Activated gamma-delta T cell treated with Interleukin-2 at 50 U/mL for 16 hours (primary cell): Measurements from ENCODE around the gene MRGPRD.

Experiments used
- DNase-seq: peaks from one replicate; pipeline ENCODE4 v3.0.0-alpha.2; 2020

Gene MRGPRD

DNA sequence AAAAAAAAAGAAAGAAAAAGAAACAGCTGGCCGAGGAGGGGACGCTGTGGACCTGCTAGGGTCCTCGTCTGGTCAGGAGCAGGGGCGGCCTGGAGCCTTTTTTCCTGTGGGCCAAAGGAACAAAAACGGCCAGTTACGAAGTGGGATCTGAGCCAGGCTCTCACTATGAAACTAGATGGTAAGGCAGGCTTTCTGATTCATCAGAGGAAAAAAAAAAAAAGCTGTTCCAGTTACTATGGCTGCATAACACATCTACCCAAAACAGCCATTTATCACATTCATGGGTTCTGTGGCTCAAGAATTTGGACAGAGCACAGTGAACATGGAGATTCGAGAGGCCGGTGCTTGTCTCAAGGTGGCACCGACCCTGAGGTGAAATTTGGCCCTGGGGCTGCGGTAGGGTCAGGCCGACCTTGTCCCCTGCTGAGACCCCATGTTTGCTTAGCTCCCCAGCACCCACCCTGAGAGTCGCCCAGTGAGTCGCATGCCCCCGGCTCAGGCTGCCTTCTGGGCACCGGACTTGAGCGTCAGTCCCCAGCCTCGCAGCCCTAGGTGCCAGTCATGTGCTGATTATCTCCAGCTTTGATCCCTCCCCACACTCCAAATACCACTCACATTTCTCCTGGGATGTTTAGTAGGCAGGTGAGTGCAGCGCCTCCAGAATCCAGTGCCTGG lies 34.2 kb downstream of the MRGPRD start:
- DNase-seq: no peak

DNA sequence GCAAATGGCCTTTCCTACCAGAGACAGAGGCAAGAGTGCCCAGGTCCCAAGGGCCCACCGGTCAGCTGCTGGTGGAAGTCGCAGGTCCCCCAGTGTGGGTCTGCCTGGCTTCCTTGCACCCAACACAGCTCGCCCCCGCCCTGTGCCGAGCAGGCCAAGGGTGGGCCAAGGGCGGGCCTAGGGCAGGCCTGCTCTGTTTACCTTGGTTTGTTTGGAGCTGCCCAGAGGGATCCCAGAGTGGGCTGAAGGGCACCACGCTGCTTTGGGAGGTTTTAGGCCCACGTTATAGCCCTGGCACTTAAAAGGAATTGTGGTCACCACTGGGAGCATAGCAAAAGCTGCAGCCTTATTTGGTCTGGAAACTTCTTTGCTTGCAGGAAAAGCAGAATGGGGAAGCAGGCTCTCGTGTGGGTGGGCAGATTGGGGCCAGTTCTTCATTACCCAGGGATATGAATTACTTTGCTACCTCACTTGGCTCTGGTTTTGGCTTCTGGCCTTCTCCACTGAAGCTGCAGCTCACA lies 38.0 kb downstream of the MRGPRD start:
- no peak for DNase-seq

DNA sequence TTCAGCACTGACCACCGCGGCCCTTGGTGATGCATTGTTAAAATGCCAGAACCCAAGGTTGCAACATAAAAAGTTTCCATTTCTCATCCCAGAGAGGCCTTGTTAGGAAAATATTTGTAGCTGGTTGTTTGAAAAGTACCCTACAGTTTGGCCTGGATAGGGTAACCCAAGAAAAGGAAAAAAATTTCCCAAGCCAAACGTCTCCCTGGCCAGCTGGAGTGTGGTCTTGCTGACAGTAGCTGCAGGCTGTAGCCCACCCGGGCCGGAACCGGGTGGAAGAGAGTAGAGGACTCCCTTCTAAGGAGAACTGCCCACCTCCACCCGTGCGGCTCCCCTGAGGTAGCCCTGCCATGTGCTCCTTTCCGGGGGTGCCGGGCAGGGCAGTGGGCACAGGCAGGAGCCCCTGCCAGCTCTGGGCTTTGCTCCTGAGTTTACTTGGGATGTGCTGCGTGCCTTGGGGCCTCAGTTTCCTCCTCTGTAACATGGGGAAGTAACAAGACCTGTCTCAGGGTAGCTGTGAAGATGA lies 38.6 kb downstream of the MRGPRD start:
- no peak for DNase-seq

DNA sequence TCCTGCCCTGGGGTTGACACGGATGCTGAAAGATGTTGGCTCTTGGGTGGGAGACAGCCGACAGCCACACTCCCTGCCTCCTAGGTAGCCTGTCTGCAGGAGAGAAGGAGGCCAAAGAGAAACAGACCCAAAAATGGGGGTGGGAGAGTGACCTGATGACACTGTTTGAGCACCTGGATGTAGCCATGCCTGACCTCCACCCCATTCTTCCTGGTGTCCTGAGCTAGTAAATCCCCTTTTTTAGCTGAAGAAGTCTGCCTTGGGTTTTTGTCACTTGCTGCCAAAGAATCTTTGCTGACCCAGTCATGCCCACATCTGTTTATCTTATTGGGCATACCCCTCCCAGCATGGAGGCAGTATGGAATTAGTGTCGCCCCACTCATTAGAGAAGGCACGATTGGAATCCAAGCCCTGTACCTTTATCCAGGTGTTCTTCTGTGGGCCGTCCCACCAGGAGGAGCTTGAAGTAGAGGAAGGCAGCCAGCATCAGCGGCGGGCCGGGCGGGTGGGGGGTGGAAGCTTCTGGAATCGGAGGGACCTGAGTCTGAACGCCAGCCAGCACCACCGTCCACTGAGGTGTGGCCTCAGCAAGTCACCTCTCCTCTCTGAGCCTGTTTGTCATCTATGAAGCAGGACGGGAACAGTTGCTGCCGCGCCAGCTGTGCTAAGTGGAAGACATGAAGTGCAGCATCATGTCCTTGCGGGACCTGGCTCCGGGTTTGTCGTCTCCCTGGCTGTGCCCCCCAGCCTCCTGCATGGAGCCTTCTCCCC lies 39.3 kb downstream of the MRGPRD start:
- DNase-seq: no peak

DNA sequence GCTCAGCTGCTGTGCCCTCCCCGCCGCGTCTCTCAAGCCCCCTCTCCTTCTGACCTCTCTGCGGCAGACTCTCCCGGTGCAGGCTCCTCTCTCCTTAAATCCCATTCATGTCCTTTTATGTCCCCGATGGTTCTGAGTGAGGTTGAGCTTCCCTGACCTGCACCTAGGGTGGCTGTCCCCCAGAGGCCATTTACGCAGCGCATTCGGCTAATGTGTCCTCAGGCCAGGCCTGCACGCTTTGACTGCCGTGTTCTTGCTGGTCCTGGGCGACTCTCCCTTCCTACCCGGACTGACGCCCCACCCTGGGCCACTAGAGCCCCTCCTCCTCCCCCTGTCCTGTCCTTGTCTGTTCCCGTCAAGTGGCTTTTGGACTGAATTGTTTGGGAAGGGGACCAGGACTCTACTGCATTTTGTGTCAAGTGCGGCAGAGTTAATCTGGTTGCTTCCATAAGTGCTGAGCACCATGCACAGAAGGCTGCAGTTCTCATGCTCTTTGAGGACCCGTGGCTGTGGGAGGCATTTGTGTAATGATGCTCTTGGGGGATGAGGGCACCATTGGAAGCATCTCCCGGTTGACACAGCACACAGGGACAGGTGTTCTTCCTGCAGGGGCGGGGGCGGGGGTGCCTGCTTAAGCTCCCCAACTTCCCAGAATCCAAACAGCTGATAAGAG lies 40.0 kb downstream of the MRGPRD start:
- DNase-seq: no peak

DNA sequence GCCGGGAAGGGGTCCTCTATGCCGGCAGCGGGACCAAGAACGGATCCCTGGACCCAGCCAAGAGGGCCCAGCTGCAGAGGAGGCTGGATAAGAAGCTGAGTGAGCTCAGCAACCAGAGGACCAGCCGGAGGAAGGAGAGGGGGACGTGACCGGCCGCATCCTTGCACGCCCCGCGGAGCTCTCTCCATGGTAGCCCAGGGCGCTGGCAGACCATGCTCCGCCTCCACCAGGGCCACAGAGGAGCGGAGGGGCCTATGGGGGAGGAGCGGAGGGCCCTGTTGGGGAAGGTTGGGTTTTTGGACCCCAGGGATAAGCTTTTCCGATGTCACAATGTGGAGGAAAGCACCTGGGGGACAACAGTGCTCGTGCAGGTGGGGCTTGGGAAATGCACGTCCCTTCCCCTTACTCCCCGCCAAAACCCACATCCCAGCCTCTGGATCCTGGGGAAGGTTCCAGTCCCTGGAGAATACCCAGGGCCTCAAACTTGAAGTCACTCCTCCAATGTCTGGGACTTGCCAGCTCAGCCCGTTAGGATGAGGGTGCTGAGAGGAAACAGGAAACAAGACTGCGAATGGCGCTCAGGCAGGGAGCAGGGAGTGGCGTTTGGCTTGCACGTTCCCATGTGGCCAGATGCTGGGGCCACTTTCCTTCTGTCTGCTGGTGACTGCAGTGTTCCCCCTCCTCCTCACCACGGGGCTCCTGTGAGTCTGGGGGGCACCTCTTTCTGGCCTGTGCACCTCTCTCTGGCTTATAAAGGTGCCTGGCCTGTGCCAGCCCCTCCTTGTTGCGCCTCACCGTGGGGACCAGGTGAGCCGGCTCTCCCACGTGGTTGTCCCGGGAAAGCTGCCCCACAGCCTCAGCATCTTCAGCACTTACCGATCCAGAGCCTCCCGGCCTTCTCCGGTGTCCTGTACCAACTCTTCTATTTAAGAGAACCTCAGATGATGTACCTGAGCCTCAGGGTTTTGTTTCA lies 40.9 kb downstream of the MRGPRD start:
- no peak for DNase-seq

DNA sequence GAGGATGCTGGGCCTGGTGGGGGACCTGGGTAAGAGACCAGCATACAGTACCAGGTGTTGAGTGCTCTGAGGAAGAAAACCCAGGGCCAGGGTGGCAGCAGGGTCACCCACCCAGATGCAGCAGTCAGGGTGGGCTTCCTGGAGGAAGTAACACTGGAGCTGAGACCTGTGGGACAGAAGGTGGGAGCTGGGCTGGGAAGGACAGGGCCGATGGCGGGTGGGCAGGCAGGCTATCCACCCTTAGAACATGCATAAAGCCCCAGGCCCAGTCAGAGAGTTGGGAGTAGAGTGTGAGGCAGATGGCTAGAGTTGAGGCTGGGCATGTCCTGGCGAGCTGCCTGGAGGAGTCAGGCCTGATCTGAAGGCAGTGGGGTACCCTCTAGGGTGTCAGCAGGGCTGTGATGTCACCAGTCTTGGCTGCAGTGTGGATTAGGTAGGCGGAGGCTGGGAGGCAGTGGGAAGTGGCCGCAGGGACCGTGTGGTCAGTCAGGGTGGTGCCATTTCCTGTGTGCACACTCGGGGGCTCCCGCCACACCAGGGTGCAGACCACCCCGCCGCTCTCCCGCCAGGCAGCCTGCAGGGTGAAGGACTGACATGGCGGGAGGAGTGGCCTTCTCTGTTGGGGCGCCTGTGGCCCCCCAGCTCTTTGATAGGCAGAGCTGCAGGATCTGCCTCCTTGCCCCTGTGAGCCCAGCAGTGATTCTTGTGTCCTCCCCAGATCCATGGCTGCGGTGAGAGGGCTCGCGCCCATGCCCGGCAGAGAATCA lies 41.8 kb downstream of the MRGPRD start:
- no peak for DNase-seq

DNA sequence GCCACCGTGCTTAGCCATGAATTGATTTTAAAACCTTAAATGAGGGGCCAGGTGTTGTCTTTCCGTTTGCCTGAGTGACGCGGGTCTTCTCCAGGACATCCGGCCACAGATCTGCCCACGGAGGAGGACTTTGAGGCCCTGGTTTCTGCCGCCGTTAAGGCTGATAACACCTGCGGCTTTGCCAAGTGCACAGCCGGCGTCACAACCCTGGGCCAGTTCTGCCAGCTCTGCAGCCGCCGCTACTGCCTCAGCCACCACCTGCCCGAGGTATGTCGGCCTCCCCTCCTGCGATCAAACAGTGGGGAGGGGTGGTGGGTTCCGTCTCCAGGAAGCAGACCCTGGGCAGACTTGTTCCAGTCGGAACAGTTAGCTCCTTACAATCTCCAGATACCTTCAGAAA lies 42.7 kb downstream of the MRGPRD start:
- no peak for DNase-seq

DNA sequence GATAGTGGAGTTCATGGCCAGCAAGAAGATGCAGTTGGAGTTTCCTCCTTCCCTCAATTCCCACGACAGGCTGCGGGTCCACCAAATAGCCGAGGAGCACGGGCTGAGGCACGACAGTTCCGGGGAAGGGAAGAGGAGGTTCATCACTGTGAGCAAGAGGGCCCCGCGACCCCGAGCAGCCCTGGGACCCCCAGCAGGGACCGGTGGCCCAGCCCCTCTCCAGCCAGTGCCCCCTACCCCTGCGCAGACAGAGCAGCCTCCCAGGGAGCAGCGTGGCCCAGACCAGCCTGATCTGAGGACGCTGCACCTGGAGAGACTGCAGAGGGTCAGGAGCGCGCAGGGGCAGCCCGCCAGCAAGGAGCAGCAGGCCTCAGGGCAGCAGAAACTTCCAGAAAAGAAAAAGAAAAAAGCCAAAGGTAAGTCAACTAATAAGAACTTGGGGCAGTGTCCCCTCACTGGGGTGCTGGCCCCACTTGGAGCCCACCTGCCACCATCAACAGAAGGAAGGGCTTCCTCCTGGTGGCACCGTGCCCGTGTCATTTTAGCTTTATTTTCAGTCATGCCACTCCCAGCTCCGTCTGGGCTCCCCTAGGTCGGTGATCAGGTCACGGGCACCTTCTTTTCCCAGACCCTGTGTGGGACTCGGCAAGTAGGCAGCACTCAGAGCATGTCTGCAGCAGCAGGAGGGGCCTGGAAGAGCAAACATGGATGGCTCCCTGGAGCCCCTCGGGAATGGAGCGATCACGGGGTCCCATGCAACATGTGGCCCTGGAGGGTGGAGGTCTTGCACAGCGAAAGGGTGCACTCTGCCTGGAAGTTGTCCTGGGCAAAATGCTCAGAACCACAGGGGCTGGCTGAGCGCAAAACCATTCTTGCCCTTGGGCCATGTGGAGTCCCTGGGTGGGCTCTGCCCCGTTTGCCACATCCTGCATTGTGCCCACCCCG lies 43.8 kb downstream of the MRGPRD start:
- no peak for DNase-seq

DNA sequence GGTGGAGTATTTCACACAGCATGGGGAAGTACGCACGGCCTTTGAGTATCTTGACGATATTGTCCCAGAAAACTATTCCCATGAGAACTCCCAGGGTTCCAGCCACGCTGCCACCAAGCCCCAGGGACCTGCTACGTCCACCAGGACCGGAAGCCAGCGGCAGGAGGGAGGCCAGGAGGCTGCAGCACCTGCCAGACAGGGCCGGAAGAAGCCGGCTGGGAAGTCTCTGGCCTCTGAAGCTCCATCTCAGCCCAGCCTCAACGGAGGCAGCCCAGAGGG lies 44.5 kb downstream of the MRGPRD start:
- no peak for DNase-seq

DNA sequence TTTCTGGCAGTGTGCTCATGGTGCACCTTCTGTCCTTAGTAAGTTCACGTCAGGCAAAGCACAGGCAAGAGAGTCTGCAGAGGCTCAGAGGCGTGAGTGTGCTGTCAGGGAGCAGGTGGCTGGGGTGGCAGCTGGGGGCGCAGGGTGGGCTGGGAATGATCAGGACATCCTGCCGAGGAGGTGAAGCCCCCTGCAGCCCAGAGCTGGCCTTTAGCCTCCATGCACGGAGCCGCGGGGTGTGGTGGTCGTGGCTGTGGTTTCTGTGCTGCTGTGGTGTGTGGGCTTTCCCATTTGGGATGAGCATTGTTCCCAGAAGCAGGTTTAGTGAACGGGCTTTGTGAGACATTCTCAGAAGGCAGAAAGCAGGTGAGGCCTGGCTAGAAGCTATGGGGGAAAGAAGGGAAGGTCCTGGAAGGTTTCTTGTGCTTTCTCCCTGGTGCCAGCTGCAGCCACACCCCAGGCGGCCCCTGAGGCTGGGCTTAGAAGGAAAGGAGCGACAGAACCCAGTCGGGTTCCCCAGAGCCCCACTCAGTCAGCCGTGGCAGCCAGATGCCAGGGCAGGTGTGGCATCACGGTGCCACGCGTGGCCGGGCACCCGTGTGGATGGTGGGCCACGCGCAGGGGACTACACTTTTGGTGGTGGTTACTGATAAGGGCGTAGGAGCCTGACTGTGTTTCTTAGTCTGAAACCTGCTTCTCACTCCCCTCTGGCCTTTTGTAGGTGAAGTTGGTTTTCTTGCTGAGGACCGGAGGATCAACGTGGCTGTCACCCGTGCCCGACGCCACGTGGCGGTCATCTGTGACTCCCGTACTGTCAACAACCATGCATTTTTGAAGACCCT lies 45.0 kb downstream of the MRGPRD start:
- DNase-seq: no peak

DNA sequence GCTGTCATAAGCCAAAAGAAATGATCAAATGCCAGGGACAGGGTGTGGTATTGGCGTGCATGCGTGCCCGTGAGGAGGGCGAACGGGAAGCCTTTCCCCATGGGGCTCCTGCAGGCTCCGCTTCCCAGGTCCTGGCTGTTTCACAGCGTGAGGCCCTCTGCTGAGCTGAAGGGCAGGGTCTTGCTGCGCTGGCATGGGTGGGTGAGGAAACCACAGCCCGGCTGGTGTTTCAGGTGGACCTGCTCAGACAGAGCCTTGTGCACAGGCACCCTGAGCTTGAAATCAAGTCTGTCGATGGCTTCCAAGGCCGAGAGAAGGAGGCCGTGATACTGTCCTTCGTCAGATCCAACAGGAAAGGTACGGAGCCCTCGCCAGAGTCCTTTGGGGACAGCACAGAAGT lies 45.7 kb downstream of the MRGPRD start:
- DNase-seq: no peak

DNA sequence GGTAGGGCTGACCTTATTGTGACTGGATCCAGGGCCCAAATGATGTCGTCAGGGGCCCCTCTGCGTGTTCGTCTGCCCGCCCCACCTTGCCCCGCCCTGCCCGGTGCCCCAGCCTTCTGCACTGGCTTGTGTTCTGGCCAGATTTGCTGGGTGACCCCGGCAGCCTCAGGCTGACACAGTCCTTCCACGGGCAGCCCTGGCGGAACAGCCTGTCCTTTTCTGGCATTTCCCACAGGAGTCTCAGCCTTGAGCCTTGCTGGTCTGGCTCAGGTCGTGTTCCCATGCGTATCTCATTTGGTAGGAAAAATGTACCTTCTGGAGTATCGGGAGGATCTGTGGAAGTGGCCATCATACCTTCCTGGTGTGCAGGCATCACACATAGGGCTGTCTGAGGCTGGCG lies 46.1 kb downstream of the MRGPRD start:
- DNase-seq: no peak

DNA sequence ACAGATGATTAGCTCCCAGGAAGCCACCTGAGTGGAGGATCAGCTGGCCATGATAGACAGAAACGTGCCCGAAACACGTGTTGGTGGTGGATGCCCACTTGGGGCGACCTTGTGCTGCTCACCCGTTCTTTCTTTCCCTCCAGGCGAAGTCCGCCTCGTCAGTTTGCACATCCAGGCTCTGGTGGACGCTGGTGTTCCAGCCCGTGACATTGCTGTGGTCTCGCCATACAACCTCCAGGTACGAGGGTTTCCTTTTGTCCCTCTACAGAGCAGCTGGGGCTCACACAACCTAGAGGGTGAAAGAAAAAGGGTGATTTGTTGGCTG lies 46.5 kb downstream of the MRGPRD start:
- DNase-seq: no peak

DNA sequence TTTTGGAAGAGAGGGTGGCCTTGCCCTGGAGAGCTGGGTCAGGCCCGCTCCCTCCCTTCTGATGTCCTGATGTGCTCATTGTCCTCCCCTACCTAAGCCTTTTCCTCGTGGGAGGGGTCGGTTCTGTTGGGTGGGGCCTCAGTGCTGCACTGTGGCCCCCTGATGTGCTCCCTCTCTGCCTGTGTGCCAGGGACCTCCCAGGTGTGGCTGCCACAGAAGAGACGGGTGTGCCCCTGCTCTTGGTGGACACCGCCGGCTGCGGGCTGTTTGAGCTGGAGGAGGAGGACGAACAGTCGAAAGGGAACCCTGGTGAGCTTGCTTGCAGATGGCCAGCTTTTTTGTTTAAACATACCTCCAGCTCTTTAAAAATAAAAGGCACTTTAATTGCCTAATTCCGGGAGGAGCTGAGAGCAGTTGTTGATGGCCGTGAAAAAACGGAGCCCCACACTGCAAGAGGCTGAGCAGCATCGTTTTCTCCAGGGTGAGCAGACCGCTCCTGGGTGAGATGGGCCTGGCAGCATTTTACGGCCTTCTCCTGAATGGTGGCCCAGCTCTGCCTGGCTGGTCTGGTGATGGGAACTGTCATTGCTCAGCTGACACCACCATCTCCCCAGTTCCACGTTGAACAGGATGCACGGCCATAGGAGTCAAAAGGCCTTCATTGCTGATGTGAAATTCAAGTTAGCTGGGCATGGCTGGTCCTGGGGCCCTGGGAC lies 47.0 kb downstream of the MRGPRD start:
- no peak for DNase-seq

DNA sequence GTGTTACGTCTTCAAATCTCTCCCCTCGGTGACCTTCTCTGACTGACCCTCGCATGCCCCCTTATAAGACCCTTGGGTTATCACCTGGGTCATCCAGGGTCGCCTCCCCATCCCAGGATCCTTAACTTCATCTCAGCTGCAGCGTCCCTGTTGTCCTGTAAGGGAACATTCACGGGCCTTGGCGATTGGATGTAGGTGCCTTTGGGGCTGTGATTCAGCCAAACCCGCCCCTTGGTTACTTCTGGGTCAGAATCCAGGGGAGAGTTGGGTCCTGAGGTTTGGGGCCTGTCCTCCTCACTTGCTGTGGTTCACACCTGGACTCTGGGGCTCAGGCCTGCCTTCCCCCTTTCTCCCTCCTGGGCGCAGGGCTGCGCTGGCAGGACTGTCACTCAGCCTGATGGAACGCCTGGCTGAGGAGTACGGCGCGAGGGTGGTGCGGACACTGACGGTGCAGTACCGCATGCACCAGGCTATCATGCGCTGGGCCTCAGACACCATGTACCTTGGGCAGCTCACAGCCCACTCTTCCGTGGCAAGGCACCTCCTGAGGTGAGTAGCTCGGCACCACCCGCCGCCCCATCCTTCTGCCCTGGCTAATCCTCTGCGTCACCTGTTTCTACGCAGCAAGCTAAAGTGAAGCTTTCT lies 47.7 kb downstream of the MRGPRD start:
- no peak for DNase-seq

DNA sequence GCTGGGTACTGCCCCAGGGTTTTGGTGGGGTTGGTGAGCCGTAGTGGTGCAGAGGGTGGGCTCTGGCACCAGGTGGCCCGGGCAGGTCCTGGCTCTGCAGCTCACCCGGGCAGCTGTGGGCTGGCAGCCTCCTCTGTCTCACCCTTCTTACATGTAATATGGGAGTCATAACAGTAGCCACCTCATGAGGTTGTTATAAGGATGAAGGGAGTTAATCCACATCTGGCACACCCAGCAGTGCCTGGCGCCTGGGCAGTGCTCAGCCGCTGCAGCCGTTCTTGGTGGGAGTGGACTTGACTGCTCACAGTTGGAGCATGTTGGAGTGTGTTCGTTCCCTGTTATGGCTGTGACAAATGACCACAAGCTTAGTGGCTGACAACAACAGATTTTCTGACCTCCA lies 48.4 kb downstream of the MRGPRD start:
- no peak for DNase-seq

DNA sequence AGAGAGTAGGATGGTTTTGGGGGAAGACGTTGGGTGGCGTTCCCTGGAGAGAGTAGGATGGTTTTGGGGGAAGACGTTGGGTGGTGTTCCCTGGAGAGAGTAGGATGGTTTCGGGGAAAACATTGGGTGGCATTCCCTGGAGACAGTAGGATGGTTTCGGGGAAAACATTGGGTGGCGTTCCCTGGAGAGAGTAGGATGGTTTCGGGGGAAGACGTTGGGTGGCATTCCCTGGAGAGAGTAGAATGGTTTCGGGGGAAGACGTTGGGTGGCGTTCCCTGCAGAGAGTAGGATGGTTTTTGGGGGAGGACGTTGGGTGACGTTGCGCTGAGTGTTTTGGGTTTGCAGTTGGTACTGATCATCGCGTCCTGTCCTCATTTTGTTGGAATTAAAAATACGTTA lies 48.9 kb downstream of the MRGPRD start:
- DNase-seq: no peak
